Measurements from ENCODE around the gene LGALS7.
A peak's percentile ranks its signal among the peaks of the same experiment; 100 is the strongest.

The LGALS7 gene

GRCh38 chr19:38730470-38730730 lies 42.9 kb downstream of the LGALS7 start:
- no peaks in the 10 kb centered on the region for H3K9me3 ChIP-seq (ENCODE audit: control insufficient read depth, low read length)
- H2AK5ac ChIP-seq (ENCODE audit: low read length, severe bottlenecking), result no peak overlapping the region
- no peak overlapping the region for H3K23ac ChIP-seq (ENCODE audit: low read length in 2 of 2)
- H3K14ac ChIP-seq (ENCODE audit: low read length in 2 of 2), result no peak overlapping the region
- no peak overlapping the region for H2BK15ac ChIP-seq (ENCODE audit: low read depth, poor library complexity, severe bottlenecking)
- 93% methylated on average over 7 of the region's 7 CpGs for WGBS
- peaks cover 12% of the 10 kb centered on the region for H3K79me1 ChIP-seq (replicated peaks; ENCODE audit: low read length, poor library complexity, severe bottlenecking)
- peaks cover 50% of the 10 kb centered on the region for H3K4me1 ChIP-seq (ENCODE audit: control insufficient read depth, insufficient read depth, low read depth, low read length)
- no peak overlapping the region for H2AFZ ChIP-seq (ENCODE audit: low read depth, low read length)
- no peak overlapping the region for H3K27ac ChIP-seq (ENCODE audit: low read length, poor library complexity, severe bottlenecking)
- no peak overlapping the region for H3K4me2 ChIP-seq (ENCODE audit: low read length, poor library complexity, severe bottlenecking)
- H2BK5ac ChIP-seq (ENCODE audit: low read depth, low read length, poor library complexity, severe bottlenecking), result no peak overlapping the region
- H3K27me3 ChIP-seq (ENCODE audit: control insufficient read depth in 1 of 2, insufficient read depth in 1 of 2, low read length in 2 of 2), result no peaks in the 10 kb centered on the region
- H2BK12ac ChIP-seq (ENCODE audit: low read length in 2 of 2), result no peak overlapping the region
- H3K36me3 ChIP-seq (ENCODE audit: control insufficient read depth in 1 of 2, insufficient read depth in 2 of 2, low read depth in 1 of 2, low read length in 2 of 2), result peaks cover 55 to 84% of the 10 kb centered on the region in 2 experiments
- H4K8ac ChIP-seq (ENCODE audit: low read length), result no peak overlapping the region
- no peak for DNase-seq
- H3K4ac ChIP-seq (ENCODE audit: low read depth in 1 of 2, low read length in 2 of 2), result no peak overlapping the region
- no peak overlapping the region for H2BK120ac ChIP-seq (ENCODE audit: low read depth, low read length)
- H3K18ac ChIP-seq (ENCODE audit: low read depth in 1 of 2, low read length in 2 of 2), result no peak overlapping the region
- H3K4me3 ChIP-seq (ENCODE audit: insufficient read depth in 1 of 2, low read depth in 1 of 2, low read length in 2 of 2), result no peak overlapping the region
- no peak overlapping the region for H4K91ac ChIP-seq (ENCODE audit: low read length)
- no peak overlapping the region for H3K9ac ChIP-seq (ENCODE audit: low read length)

DNA sequence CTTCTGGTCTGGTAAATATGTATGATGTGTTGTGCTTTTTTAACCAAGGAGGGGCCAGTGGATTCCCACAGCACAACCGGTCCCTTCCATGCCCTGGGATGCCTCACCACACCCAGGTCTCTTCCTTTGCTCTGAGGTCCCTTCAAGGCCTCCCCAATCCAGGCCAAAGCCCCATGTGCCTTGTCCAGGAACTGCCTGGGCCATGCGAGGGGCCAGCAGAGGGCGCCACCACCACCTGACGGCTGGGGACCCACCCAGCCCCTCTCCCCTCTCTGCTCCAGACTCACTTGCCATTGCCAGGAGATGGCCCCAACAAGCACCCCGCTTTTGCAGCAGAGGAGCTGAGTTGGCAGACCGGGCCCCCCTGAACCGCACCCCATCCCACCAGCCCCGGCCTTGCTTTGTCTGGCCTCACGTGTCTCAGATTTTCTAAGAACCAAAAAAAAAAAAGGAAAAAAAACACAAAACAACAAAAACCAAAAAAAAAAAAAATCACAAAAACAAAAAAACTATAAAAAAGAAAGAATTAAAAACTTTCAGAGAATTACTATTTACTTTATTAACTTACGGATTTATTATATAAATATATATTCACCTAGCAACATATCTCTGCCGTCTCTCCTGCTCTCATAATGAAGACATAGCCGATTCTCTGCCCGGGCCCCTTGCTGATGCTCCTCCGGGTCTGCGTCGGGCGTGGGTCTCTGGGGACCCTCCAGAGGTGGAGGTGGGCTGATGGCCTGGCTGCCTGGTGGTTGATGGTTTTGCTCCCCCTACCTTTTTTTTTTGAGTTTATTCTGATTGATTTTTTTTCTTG lies 43.5 kb downstream of the LGALS7 start:
- Histone ChIP-seq H3K4me2 (ENCODE audit: low read length, poor library complexity, severe bottlenecking) (no peak overlapping the region), H3K9ac (ENCODE audit: low read length) (no peak overlapping the region), H3K79me1 (replicated peaks; ENCODE audit: low read length, poor library complexity, severe bottlenecking) (peaks cover 15% of the 10 kb centered on the region), H4K8ac (ENCODE audit: low read length) (no peak overlapping the region), H2AFZ (ENCODE audit: low read depth, low read length) (no peak overlapping the region), H3K27me3 (ENCODE audit: control insufficient read depth in 1 of 2, insufficient read depth in 1 of 2, low read length in 2 of 2) (no peaks in the 10 kb centered on the region), H3K4me1 (ENCODE audit: control insufficient read depth, insufficient read depth, low read depth, low read length) (peaks cover 45% of the 10 kb centered on the region), H2BK120ac (ENCODE audit: low read depth, low read length) (no peak overlapping the region), H3K18ac (ENCODE audit: low read depth in 1 of 2, low read length in 2 of 2) (no peak overlapping the region), H3K36me3 (ENCODE audit: control insufficient read depth in 1 of 2, insufficient read depth in 2 of 2, low read depth in 1 of 2, low read length in 2 of 2) (peaks cover 60 to 89% of the 10 kb centered on the region in 2 experiments), H3K23ac (ENCODE audit: low read length in 2 of 2) (no peak overlapping the region), H4K91ac (ENCODE audit: low read length) (no peak overlapping the region), H3K27ac (ENCODE audit: low read length, poor library complexity, severe bottlenecking) (no peak overlapping the region), H3K4me3 (ENCODE audit: insufficient read depth in 1 of 2, low read depth in 1 of 2, low read length in 2 of 2) (no peak overlapping the region), H2AK5ac (ENCODE audit: low read length, severe bottlenecking) (no peak overlapping the region), H2BK12ac (ENCODE audit: low read length in 2 of 2) (no peak overlapping the region), H3K14ac (ENCODE audit: low read length in 2 of 2) (no peak overlapping the region), H2BK5ac (ENCODE audit: low read depth, low read length, poor library complexity, severe bottlenecking) (no peak overlapping the region), H2BK15ac (ENCODE audit: low read depth, poor library complexity, severe bottlenecking) (no peak overlapping the region), H3K4ac (ENCODE audit: low read depth in 1 of 2, low read length in 2 of 2) (no peak overlapping the region), H3K9me3 (ENCODE audit: control insufficient read depth, low read length) (no peaks in the 10 kb centered on the region)
- DNase-seq, result peak; percentile 70
- 72% methylated on average over 15 of the region's 17 CpGs for WGBS

GRCh38 chr19:38728752-38729541 lies 44.4 kb downstream of the LGALS7 start:
- Histone ChIP-seq H3K18ac (ENCODE audit: low read depth in 1 of 2, low read length in 2 of 2) (no peak overlapping the region), H3K79me1 (replicated peaks; ENCODE audit: low read length, poor library complexity, severe bottlenecking) (peaks cover 18% of the 10 kb centered on the region), H3K9ac (ENCODE audit: low read length) (no peak overlapping the region), H3K27me3 (ENCODE audit: control insufficient read depth in 1 of 2, insufficient read depth in 1 of 2, low read length in 2 of 2) (no peaks in the 10 kb centered on the region), H3K23ac (ENCODE audit: low read length in 2 of 2) (no peak overlapping the region), H3K4me2 (ENCODE audit: low read length, poor library complexity, severe bottlenecking) (no peak overlapping the region), H2BK15ac (ENCODE audit: low read depth, poor library complexity, severe bottlenecking) (no peak overlapping the region), H4K91ac (ENCODE audit: low read length) (no peak overlapping the region), H3K4ac (ENCODE audit: low read depth in 1 of 2, low read length in 2 of 2) (peak overlapping the region in 1 of 2 experiments; percentile 40), H3K9me3 (ENCODE audit: control insufficient read depth, low read length) (no peaks in the 10 kb centered on the region), H3K14ac (ENCODE audit: low read length in 2 of 2) (no peak overlapping the region), H2AFZ (ENCODE audit: low read depth, low read length) (no peak overlapping the region), H3K4me3 (ENCODE audit: insufficient read depth in 1 of 2, low read depth in 1 of 2, low read length in 2 of 2) (no peak overlapping the region), H2BK5ac (ENCODE audit: low read depth, low read length, poor library complexity, severe bottlenecking) (no peak overlapping the region), H2BK120ac (ENCODE audit: low read depth, low read length) (no peak overlapping the region), H2AK5ac (ENCODE audit: low read length, severe bottlenecking) (no peak overlapping the region), H4K8ac (ENCODE audit: low read length) (no peak overlapping the region), H3K4me1 (ENCODE audit: control insufficient read depth, insufficient read depth, low read depth, low read length) (peaks cover 37% of the 10 kb centered on the region), H3K27ac (ENCODE audit: low read length, poor library complexity, severe bottlenecking) (peak overlapping the region; percentile 30), H2BK12ac (ENCODE audit: low read length in 2 of 2) (no peak overlapping the region), H3K36me3 (ENCODE audit: control insufficient read depth in 1 of 2, insufficient read depth in 2 of 2, low read depth in 1 of 2, low read length in 2 of 2) (peaks cover 69 to 98% of the 10 kb centered on the region in 2 experiments)
- no peak for DNase-seq
- WGBS, result 95% methylated on average over 29 of the region's 37 CpGs

DNA sequence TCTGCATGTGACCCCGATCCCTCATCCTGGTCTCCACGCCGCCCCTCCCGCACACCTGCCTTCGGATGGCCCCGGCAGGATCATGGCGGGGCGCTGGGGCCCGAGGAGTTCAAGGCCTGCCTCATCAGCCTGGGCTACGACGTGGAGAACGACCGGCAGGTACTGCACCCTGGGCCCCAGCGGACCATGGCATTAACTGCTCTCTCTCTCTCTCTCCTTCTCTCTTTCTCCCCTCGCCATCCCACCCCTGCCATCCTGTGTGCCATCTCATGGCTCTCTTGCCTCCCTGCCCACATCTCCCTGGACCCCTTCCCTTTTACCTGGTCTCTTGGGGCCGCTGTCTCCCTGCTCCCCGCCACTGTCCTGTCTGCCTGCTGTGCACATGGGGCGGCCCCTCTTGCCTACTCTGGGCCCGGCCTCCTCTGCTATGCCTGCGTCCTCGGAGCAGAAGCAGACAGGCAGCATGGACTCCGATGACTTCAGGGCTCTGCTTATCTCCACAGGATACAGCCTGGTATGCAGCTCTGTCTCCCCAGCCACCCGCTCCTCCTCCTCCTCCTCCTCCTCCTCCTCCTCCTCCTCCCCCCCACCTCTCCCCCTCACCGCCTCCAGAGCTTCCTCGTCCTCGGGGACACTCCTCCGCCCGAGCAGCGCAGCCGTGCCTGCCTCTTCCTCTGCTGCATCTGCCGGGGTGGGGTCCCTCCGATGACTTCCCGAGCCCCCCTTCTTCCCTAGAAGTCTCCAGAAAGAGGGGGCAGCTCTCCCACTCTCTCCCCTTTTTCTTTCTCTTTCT lies 45.3 kb downstream of the LGALS7 start:
- DNase-seq, result peak; percentile 42
- H2BK5ac ChIP-seq (ENCODE audit: low read depth, low read length, poor library complexity, severe bottlenecking), result no peak overlapping the region

More for the DNA sequence above, 45.3 kb downstream of the LGALS7 start:
- H3K9me3 ChIP-seq (ENCODE audit: control insufficient read depth, low read length), result no peaks in the 10 kb centered on the region
- no peaks in the 10 kb centered on the region for H3K27me3 ChIP-seq (ENCODE audit: control insufficient read depth in 1 of 2, insufficient read depth in 1 of 2, low read length in 2 of 2)
- peak overlapping the region; percentile 45 for H4K91ac ChIP-seq (ENCODE audit: low read length)
- no peak overlapping the region for H3K4me3 ChIP-seq (ENCODE audit: insufficient read depth in 1 of 2, low read depth in 1 of 2, low read length in 2 of 2)
- H3K79me1 ChIP-seq (replicated peaks; ENCODE audit: low read length, poor library complexity, severe bottlenecking), result peaks cover 20% of the 10 kb centered on the region
- WGBS, result 78% methylated on average over 32 of the region's 33 CpGs
- peak overlapping the region; percentile 23 for H2BK120ac ChIP-seq (ENCODE audit: low read depth, low read length)
- peak overlapping the region; percentile 38 for H2BK15ac ChIP-seq (ENCODE audit: low read depth, poor library complexity, severe bottlenecking)
- H3K4me2 ChIP-seq (ENCODE audit: low read length, poor library complexity, severe bottlenecking), result no peak overlapping the region
- no peak overlapping the region for H2BK12ac ChIP-seq (ENCODE audit: low read length in 2 of 2)
- H2AFZ ChIP-seq (ENCODE audit: low read depth, low read length), result no peak overlapping the region
- H3K4ac ChIP-seq (ENCODE audit: low read depth in 1 of 2, low read length in 2 of 2), result peak overlapping the region in 1 of 2 experiments; percentile 40
- no peak overlapping the region for H3K9ac ChIP-seq (ENCODE audit: low read length)
- H3K23ac ChIP-seq (ENCODE audit: low read length in 2 of 2), result no peak overlapping the region
- H3K4me1 ChIP-seq (ENCODE audit: control insufficient read depth, insufficient read depth, low read depth, low read length), result peaks cover 35% of the 10 kb centered on the region
- peak overlapping the region; percentile 30 for H3K27ac ChIP-seq (ENCODE audit: low read length, poor library complexity, severe bottlenecking)
- peak overlapping the region; percentile 62 for H4K8ac ChIP-seq (ENCODE audit: low read length)
- peak overlapping the region; percentile 1 to 37 for H3K18ac ChIP-seq (ENCODE audit: low read depth in 1 of 2, low read length in 2 of 2)
- H2AK5ac ChIP-seq (ENCODE audit: low read length, severe bottlenecking), result no peak overlapping the region
- peaks cover 78 to 99% of the 10 kb centered on the region in 2 experiments for H3K36me3 ChIP-seq (ENCODE audit: control insufficient read depth in 1 of 2, insufficient read depth in 2 of 2, low read depth in 1 of 2, low read length in 2 of 2)
- H3K14ac ChIP-seq (ENCODE audit: low read length in 2 of 2), result no peak overlapping the region

Data from mesenchymal stem cell (in vitro differentiated cells and primary cell).